A549 treated with GW870086 at 1 μM for 4 hours (cell line): ENCODE data around the gene DYNLRB2. TPM values are rescaled to one million over a fixed set of nuclear protein-coding genes. Genes with fewer than 3 reads are reported as not detected.

Experiments used
- total RNA-seq: library from RNA; stranded (reverse); fragments of 200-300 nt; extraction: Qiagen RNA extraction; gene quantifications from 5 replicates; pipeline ENCODE4 v1.2.3, GENCODE V29; 2022; ENCODE audit warnings: low read depth

The DYNLRB2 gene
- total RNA-seq, result 0.59 TPM in 1 of 5 replicates, not detected in the others

DNA sequence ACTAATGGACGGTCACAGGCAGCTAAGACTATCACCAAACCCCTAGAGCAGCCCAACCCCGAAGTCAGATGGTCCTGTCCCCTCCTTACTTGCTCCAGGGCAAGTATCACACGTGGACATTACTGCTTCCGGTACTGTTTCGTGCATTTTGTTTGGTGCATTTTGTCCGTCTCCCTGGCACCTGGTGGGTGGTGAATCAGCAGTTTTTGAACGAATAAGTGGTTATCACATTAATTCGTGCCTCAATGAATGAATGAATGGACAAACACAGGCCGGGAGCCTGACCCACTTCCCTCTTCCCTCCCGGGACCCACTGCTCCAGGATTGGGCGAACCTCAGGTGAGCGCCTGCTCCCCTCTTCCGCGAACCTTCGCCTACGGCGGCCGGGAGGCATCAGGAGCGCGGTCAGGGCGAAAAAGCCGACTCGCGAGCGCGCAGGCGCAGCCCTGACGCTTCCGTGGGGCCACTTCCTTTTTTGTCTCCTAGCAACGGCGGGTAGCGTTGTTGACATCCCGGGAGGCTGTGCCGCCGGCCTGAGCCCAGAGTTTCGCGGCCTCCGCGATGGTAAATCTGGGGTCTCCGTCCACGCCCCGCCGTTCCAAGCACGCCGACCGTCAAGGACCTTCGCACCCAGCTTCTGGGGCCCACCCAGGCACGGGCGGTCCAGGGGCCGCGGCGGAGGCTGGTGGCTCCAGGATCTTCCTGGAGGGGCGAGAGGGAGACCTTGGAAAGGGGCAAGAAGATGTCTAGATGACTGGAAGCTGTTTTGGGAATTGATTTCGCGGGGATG lies at the start of gene DYNLRB2:
Gene DYNLRB2, plus strand, starts transcription at position 478 of the 790 bp plus-strand sequence. Its CDS starts 84 bp downstream, at position 562.

